ENCODE results near the gene TPRG1L.
"Not testable (repeated sequence)": the region's sequence is repeated elsewhere in the genome, so short reads cannot be mapped to it uniquely, and the experiment has no call there.

TPRG1L gene

DNA sequence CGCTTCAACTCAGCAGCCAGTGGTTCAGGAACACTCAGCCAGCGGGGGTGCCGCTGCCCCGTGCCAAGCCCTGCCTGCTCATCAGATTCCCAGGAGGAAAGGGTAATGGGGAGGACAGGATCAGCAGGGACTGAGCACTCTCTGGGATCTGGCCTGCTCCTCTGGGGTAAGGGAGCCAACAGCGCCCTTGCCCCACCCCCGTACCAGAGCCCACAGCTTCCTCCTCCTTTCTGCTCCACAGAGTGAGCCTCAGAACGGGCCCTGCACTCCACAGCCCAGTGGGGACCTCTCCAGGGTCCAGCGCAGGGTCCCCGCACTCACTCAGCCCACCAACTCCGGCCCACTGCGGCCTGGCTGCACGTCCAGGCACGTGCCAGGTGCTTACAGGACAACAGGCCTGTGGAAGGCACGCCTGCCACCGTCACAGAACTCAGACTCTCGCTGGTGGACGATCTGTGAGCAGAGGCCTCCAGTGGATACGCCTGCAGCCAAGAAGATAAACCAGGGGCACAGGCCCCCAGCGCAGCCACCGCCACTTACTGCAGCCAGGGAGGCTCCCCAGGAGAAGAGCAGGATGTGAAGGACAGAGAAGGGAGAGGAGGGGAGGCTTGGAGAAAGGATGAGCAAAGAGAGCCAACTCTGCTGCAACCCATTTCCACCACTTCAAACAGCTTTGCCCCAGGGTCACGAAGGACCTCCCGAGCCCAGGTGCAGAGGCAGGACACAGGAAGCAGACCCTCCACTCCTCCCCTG is 15.6 kb upstream of the TPRG1L start:
- DNase-seq (ENCODE audit: low spot score) = no peak

DNA sequence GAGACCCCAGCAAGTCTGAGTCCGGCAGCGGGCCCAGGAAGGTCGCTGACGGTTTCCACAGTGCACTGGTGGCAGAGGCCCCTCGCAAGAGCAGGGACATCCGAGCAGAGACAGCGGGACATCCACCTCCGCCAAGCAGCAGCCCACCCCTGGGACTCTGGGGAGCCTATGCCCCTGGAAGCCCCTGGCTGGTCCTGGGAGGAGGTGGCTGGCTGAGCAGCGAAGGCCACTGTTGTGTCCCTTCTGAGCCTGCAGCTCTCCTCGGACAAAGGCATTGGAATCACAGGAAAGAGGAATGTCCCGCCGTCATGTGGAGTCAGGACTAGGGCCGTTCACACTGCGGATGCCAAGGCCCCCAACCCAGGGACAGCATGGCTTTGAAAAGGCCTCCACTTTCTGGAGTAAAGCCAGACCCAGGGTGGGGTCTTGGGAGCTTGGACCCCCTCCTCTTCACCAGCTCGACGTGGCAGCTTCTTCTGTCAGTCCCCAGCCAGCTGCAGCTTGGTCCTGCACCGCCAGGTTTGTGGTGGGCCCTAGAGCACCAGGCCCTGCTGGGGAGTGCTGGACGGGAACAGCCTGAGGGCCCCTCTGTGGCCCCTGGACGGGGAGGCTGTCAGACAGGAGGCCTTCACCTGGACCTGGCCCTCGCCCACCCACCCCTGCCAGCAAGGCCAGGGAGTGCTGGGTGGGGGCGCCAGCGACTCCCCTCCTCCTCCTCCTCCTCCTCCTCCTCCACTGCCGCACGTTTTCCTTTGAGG is 14.9 kb upstream of the TPRG1L start:
- no peak for DNase-seq (ENCODE audit: low spot score)

DNA sequence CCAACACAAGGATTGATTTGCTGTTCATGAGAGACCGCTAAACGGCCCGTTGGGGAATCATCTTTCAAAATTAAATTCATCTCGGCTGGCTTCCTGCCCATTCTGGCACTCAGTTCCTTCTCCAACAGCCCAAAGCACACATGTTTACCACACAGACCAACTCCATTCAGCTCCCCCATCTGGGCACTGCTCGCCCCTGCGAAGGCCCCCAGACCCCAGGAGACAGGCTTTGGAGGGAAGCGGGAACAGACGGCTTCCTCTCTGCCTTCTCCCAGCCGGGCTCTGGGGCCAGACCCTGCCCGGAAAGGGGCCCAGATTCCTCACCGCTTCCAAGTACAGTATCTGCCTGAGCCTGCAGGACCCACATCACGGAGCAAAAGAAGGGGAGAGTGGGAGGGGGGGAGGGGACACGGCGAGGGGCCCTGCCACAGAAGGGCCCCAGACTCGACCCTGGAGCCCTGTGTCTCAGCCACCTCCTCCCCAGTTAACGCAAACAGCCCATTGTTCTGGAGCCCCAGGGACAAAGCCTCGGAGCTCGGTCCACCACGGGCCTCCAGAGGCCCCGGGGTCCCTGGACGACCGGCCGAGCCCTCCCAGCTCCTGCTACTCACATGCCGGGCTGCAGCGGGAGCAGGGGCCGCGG is 14.2 kb upstream of the TPRG1L start:
- no peak for DNase-seq (ENCODE audit: low spot score)

DNA sequence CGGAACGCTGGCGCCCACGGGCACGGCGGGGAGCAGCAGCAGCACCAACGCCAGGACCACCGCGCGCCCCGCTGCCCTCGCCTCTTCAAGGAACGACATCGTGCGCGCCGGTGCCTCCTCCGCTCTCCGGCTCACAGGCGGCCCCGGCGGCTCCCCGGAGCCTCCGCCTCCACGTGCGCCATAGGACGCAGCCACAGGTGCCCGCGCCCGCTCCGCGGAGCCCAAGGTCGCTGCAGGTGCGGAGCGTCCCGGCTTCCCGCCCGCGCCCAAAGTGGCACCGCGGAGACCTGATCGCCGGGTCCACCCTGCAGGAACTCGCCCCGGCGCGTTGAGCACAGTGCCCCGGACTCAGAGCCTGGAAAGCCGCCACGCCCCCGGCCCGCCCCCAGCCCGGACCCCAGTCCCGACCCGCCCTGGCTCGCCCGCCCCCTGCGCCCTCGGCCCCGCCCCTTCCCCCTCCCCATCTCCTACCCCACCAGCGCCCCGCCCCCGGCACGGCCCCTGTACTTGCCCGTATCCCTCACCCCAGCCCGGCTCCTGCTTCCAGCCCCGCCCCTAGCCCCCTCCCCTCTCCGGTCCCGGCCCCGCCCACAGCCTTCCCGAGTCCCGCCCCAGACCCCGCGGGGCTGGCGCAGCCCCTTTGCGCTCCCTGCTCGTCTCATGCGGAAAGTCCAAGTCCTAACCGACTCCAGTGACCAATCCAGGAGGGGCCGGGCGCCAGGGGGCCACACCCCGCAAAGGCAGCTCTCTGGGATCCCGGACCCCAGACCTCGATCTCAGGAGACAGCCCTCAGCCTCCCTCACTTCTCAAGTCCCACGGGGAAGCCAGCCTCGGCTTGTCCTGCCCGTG is 13.4 kb upstream of the TPRG1L start, which contains the start of gene MEGF6:
Gene MEGF6 (minus strand): TSS at position 339 of the 850 bp plus-strand sequence. CDS start 240 bp downstream, at position 99.
- DNase-seq (ENCODE audit: low spot score) = no peak

DNA sequence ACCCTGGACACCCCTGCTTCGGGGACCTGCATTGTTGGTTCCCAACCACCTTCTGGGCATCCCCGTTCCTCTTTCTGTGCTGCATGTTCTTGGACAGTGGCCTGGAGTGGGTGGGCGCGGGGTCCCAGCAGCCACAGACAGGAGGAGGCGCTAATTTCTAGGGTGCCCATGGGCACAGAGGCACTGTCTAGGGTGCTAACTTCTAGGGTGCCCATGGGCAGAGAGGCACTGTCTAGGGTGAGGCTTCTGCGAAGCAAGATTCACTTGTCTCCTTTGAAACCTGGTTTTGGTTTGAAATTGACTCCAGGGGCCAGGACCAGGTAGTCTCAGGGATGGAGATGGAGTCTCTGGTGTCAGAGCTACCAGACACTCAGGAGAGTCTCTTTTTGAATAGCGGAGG is 12.7 kb upstream of the TPRG1L start:
- no peak for DNase-seq (ENCODE audit: low spot score)

DNA sequence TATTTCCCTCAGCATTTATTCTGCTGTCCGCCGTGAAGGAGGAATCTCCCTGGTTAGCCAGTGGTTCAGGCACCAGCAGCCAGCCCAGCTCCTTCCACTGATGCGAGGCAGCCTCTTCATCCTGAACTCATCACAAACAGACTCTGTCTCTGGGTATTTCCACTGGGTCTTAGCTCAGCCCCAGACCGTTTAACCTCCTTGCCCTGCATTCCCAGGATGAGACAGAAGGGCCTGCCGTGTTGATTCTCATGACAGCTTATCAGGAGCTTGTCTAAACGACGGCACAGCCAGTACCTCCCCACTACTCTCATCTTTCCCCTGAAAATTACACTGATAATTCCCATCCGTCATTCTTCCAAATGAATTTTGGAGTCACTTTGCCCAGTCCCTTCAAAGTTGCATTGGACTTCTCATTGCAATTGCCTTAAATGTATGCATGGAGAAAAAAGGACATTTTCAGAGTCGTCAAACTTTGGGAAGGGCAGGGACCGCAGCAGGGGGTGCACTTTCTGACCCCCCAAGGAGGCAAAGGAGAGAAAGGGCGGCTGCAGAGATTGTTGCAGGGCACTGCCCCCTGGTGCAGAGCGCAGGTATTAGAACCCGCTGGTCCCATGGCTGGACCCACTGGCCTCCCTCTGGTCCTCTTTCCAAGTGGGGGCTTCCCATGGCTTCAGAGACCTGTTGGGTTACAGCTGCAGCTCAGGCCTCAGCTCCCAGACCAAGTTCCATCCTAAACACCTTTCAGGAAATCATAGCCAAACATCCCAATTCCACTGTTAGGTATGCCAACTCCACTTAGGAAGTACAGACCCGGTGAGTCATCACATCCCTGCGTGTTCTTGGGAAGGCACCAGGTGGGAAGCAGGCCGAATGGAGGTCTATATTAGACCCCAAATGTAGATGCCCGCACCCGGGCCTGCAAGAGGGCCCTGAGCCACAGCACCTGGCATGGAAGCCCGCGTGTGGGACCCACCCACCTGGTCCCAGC is 9.8 kb upstream of the TPRG1L start:
- DNase-seq (ENCODE audit: low spot score) = no peak

DNA sequence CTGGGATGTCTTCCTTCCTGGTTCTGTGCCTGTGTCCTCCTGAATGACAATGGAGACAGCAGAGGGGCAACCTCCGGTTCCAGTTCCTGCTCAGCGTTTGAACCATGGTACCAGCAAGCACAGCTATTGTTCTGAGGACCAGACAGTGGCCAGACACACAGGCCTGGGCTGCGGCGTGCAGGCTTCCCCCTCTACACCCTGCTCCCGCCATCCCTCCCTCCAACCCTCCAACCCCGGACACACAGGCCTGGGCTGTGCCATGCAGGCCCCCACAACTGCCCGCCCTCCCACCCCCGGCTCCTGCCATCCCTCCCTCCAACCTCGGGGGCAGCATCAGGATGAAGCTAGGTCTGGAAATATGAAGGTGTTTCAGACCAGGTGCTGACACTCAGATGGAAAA is 8.0 kb upstream of the TPRG1L start:
- no peak for DNase-seq (ENCODE audit: low spot score)

DNA sequence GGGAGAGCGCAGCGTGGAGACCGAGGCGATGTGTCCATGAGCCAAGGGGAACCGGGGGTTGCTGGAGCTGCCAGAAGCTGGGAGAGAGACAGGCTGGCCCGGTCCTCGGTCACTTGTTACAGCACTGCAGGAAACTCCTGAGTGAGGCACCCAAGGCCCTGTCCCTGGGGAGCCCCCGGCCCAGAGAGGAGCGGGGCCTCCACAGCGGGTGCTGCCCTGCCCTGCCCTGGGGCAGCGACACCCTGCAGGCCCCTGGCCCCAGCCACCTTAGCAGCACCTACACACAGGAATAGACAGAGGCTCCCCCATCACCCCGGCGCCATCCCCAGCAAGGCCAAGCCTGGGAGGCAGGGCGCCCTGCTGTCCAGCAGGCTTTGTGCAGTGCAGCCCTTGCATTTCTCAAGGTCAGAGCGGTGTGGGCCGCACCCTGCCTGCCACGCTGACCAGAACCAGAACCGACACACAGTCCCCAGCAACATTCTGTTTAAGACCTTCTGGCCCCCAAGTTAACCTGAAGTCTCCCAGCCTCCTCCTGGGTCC is 6.9 kb upstream of the TPRG1L start:
- no peak for DNase-seq (ENCODE audit: low spot score)

DNA sequence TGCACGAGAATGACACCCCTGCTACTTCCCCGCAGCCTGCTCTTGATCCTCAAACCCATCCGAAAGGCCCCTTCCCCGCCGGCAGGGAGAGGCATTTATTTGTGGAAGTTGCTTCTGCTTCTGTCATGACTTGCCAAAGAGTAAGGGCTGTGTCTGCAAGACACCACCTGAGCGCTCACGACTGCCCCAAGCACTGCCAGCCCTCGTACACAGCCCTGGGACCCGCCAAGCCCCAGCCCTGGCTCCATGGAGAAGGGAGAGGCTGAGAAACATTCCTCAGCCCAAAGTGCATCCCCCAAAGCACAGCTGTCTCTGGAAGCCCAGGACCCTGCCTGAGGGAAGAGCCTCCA is 6.3 kb upstream of the TPRG1L start:
- no peak for DNase-seq (ENCODE audit: low spot score)

DNA sequence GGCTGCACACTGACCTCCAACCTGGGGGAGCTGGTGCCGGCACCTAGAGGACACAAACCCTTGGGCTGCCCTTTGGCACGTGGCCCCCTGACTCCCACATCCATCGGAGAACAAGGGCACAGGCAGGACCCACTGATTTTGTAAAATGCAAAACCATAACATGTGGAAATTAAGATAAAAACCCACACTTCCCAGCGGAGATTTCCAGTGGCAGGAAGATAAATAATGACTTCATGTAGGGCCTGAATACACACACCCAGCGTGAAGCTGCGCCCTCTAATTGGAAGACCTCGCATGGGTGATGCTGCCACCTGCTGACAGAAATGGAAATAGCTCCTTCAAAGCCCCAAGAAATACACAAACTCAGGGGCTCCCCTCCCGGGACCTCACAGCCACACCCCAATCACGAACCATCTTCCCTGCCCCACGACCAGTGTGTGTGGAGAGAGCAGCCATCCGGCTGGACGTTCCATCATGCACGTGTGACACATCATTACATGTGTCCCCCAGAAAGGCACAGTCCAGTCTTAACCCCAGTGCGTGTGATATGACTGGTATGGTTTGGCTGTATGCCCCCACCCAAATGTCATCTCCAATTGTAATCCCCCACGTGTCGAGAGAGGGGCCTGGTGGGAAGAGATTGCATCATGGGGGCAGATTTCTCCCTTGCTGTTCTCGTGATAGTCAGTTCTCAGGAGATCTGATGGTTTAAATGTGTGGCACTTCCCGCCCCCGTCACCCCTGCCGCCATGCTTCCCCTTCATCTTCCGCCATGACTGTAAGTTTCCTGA is 5.7 kb upstream of the TPRG1L start:
- DNase-seq (ENCODE audit: low spot score) = peak; percentile 76

DNA sequence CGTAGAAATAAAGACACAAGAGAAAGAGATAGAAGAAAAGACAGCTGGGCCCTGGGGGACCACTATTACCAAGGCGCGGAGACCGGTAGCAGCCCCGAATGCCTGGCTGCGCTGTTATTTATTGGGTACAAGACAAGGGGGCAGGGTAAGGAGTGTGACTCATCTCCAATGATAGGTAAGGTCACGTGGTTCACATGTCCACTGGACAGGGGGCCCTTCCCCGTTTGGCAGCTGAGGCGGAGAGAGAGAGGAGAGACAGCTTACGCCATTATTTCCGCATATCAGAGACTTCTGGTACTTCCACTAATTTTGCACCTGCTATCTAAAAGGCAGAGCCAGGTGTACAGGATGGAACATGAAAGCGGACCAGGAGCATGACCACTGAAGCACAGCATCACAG is 4.1 kb upstream of the TPRG1L start:
- DNase-seq (ENCODE audit: low spot score) = no peak

DNA sequence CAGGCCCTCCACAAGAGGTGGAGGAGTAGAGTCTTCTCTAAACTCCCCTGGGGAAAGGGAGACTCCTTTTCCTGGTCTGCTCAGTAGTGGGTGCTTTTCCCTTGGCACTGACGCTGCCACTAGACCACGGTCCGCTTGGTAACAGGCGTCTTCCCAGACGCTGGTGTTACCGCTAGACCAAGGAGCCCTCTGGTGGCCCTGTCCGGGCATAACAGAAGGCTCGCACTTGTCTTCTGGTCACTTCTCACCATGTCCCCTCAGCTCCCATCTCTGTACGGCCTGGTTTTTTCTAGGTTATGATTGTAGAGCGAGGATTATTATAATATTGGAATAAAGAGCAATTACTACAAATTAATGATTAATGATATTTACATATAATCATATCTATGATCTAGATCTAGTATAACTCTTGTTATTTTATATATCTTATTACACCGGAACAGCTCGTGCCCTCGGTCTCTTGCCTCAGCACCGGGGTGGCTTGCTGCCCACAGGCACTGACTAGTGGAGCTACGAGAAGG is 3.6 kb upstream of the TPRG1L start:
- peak; percentile 35 for DNase-seq (ENCODE audit: low spot score)

DNA sequence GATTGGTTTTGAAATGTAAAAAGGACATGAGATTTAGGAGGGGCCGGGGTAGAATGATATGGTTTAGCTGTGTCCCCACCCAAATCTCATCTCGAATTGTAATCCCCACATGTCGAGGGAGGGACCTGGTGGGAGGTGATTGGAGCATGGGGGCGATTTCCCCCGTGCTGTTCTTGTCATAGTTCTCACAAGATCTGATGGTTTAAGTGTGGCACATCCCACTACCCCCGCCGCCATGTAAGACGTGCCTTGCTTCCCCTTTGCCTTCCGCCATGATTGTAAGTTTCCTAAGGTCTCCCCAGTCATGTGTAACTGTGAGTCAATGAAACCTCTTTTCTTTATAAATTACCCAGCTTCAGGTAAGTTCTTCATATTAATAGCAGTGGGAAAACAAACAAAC is 2.7 kb upstream of the TPRG1L start:
- DNase-seq (ENCODE audit: low spot score) = not testable (repeated sequence)

DNA sequence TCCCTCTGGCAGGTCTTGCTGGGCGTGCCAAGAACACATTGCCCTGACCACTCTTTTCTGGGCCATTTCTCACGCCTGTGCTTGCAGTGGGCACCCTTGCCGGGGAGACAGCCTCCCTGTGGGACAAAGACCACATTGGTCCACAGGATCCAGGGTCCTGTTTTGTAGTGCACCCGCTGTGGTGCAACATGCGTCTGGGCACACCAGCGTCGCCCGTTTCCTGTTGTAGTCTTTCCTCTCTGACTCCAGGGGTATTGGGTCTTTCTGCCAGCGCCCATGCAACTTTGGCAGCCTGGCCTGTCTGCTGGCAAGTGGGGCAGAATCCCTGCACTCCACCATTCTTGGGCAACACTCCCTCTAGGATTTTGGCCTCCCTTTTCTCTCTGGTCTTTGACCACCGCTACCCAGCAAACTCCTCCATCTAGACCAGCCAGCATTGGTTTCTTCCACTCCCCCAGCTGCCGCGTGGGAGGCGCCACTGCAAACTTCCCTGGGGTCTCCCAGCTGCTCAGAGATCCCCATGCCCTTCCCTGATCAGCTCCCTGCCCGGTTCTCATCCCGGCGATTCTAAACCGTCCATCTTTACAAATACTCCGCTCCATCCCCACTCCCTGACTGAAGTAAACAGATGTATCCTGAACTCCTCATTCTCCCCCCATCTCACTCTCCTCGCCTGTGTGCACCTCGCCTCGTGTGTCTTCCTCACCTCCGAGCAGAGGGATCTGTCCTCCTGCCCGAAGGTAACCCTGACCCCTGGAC is 1.2 kb upstream of the TPRG1L start:
- no peak for DNase-seq (ENCODE audit: low spot score)

DNA sequence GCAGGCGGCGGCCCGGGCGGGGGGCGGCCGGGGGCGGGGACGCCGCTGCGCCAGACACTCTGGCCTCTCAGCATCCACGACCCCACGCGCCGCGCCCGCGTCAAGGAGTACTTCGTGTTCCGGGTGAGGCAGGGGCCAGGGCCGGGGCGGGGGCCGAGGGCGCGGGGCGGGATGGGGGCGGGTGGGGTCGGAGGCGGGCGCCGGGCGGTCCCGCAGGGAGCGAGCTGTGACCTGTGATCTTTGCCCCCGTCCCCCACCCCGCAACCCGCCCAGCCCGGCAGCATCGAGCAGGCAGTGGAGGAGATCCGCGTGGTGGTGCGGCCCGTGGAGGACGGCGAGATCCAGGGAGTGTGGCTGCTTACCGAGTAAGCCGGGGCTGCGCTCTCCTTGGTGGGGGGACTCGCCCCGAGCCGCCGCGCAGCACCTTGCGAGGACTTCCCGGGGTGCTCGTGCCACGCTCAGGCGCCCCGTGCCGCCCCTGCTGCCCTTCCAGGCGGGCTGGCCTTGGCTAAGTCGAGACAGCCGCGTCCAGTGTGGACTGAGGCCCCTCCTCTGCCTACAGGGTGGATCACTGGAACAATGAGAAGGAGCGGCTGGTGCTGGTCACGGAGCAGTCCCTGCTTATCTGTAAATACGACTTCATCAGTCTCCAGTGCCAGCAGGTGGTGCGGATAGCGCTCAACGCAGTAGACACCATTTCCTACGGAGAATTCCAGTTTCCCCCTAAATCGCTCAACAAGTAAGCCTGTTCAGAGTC is 514 bp downstream of the TPRG1L start:
- DNase-seq (ENCODE audit: low spot score) = no peak

DNA sequence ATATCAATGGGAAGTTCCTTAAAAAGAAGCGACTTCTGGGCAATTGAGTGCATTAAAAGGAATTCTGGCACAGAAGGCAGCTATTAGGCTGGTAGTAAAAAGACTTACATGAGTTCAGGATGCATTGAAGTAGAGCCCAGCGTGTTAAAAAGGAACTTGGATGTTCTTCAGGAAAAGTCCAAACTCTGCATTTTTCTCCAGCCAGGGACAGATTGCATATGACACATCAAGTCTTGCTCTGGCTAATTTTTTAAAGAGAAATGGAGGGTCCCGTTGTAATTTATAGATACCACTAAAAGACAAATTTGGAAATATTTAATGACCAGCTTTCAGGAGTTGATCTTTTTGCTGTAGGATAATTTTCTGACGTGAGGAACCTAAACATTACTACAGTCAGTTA is 1.2 kb downstream of the TPRG1L start:
- DNase-seq (ENCODE audit: low spot score) = no peak

DNA sequence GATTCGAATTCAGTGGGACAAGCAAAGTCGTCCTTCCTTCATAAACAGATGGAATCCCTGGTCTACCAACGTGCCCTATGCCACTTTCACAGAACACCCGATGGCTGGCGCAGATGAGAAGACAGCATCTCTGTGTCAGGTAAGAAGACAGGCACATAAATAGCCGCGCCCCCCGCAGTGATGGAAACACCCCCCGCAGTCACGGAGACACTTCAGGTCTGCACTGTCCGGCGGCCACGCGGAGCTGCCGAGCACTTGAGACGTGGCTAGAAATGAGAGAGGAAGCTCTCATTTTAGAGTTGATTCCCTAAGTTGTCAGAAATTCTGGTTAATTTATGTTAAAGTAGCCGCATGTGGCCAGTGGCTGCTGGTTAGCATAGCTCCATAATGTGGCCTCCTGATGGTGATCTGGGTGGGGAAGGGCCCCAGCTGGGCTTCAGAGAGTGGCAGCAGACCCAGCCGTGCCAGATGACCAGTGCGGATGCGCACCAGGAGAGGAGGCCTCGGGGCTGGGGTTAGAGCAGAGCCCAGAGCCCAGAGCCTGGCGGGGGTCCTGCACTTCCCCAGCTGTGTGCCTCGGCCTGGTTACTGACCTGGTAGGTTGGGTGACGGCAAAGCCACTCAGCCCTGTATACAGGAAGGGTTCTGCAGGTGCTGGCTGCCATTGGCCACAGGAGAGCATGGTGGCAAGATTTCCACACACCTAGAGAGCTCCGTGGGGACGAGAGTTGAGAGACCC is 2.9 kb downstream of the TPRG1L start:
- DNase-seq (ENCODE audit: low spot score) = no peak
